Measurements from ENCODE around the gene CYP3A7.
"Not testable (repeated sequence)": the region's sequence is repeated elsewhere in the genome, so short reads cannot be mapped to it uniquely, and the experiment has no call there.

Gene CYP3A7

GRCh38 chr7:99748846-99749579 is 14.0 kb upstream of the CYP3A7 start:
- no peak overlapping the region for H3K9ac ChIP-seq (ENCODE audit: low read length)
- TF ChIP-seq EZH2phosphoT487 (IDR thresholded peaks at IDR 0.05; ENCODE audit: low read depth) (no peak), CTCF (IDR thresholded peaks at IDR 0.05; ENCODE audit: low read depth, low read length) (no peak)
- no peak overlapping the region for H3K27ac ChIP-seq (ENCODE audit: low read length)
- H3K4me3 ChIP-seq (ENCODE audit: low read length): no peak overlapping the region
- no peak overlapping the region for H3K4me2 ChIP-seq (ENCODE audit: low read length)
- peaks cover 46% of the 10 kb centered on the region for H3K27me3 ChIP-seq (ENCODE audit: low read depth, low read length)
- no peak overlapping the region for H2AFZ ChIP-seq (ENCODE audit: low read depth, low read length)
- H3K36me3 ChIP-seq (replicated peaks; ENCODE audit: low read depth, low read length): no peaks in the 10 kb centered on the region
- no peaks in the 10 kb centered on the region for H3K79me2 ChIP-seq (ENCODE audit: low read length)
- H3K9me3 ChIP-seq (ENCODE audit: insufficient read depth, low read length): no peaks in the 10 kb centered on the region
- no peaks in the 10 kb centered on the region for H3K4me1 ChIP-seq (ENCODE audit: low read length)
- H4K20me1 ChIP-seq (ENCODE audit: insufficient read depth, low read length): no peaks in the 10 kb centered on the region

- not testable (repeated sequence) for H3K27ac ChIP-seq (ENCODE audit: low read length); H4K20me1 ChIP-seq (ENCODE audit: insufficient read depth, low read length); H3K9me3 ChIP-seq (ENCODE audit: insufficient read depth, low read length); H3K4me1 ChIP-seq (ENCODE audit: low read length); H3K79me2 ChIP-seq (ENCODE audit: low read length); H2AFZ ChIP-seq (ENCODE audit: low read depth, low read length); H3K4me2 ChIP-seq (ENCODE audit: low read length); H3K9ac ChIP-seq (ENCODE audit: low read length); H3K4me3 ChIP-seq (ENCODE audit: low read length); H3K36me3 ChIP-seq (replicated peaks; ENCODE audit: low read depth, low read length)
- H3K27me3 ChIP-seq (ENCODE audit: low read depth, low read length): peaks cover 33% of the 10 kb centered on the region
Observed at GRCh38 chr7:99746915-99747314, 11.9 kb upstream of the CYP3A7 start.

GRCh38 chr7:99745395-99745794 is 10.4 kb upstream of the CYP3A7 start:
- not testable (repeated sequence) for H3K79me2 ChIP-seq (ENCODE audit: low read length); H4K20me1 ChIP-seq (ENCODE audit: insufficient read depth, low read length); H3K27ac ChIP-seq (ENCODE audit: low read length); H3K9me3 ChIP-seq (ENCODE audit: insufficient read depth, low read length); H3K9ac ChIP-seq (ENCODE audit: low read length); H2AFZ ChIP-seq (ENCODE audit: low read depth, low read length); H3K4me2 ChIP-seq (ENCODE audit: low read length); H3K4me3 ChIP-seq (ENCODE audit: low read length); H3K4me1 ChIP-seq (ENCODE audit: low read length); H3K36me3 ChIP-seq (replicated peaks; ENCODE audit: low read depth, low read length)
- H3K27me3 ChIP-seq (ENCODE audit: low read depth, low read length): peaks cover 27% of the 10 kb centered on the region

- Histone ChIP-seq H3K36me3 (replicated peaks; ENCODE audit: low read depth, low read length) (no peaks in the 10 kb centered on the region), H3K9ac (ENCODE audit: low read length) (no peak overlapping the region), H3K4me3 (ENCODE audit: low read length) (no peak overlapping the region), H3K79me2 (ENCODE audit: low read length) (no peaks in the 10 kb centered on the region), H3K4me2 (ENCODE audit: low read length) (no peak overlapping the region), H3K27me3 (ENCODE audit: low read depth, low read length) (peaks cover 4% of the 10 kb centered on the region), H4K20me1 (ENCODE audit: insufficient read depth, low read length) (no peaks in the 10 kb centered on the region), H3K27ac (ENCODE audit: low read length) (no peak overlapping the region), H3K9me3 (ENCODE audit: insufficient read depth, low read length) (no peaks in the 10 kb centered on the region), H2AFZ (ENCODE audit: low read depth, low read length) (no peak overlapping the region), H3K4me1 (ENCODE audit: low read length) (no peaks in the 10 kb centered on the region)
- TF ChIP-seq CTCF (IDR thresholded peaks at IDR 0.05; ENCODE audit: low read depth, low read length): no peak
- TF ChIP-seq EZH2phosphoT487 (IDR thresholded peaks at IDR 0.05; ENCODE audit: low read depth): no peak
Observed at GRCh38 chr7:99742737-99743394, 7.9 kb upstream of the CYP3A7 start.

GRCh38 chr7:99741441-99741795 is 6.4 kb upstream of the CYP3A7 start:
- Histone ChIP-seq H3K27ac (ENCODE audit: low read length) (no peak overlapping the region), H3K9ac (ENCODE audit: low read length) (no peak overlapping the region), H4K20me1 (ENCODE audit: insufficient read depth, low read length) (no peaks in the 10 kb centered on the region), H3K79me2 (ENCODE audit: low read length) (no peaks in the 10 kb centered on the region), H3K4me2 (ENCODE audit: low read length) (no peak overlapping the region), H3K9me3 (ENCODE audit: insufficient read depth, low read length) (no peaks in the 10 kb centered on the region), H3K4me1 (ENCODE audit: low read length) (no peaks in the 10 kb centered on the region), H3K36me3 (replicated peaks; ENCODE audit: low read depth, low read length) (no peaks in the 10 kb centered on the region), H3K27me3 (ENCODE audit: low read depth, low read length) (no peaks in the 10 kb centered on the region), H3K4me3 (ENCODE audit: low read length) (no peak overlapping the region), H2AFZ (ENCODE audit: low read depth, low read length) (no peak overlapping the region)
- TF ChIP-seq CTCF (IDR thresholded peaks at IDR 0.05; ENCODE audit: low read depth, low read length): no peak
- TF ChIP-seq EZH2phosphoT487 (IDR thresholded peaks at IDR 0.05; ENCODE audit: low read depth): no peak

Data from OCI-LY3 (cell line).